Thoracic aorta (tissue), 2 donors: Measurements from ENCODE around the gene MAP3K3. TPM values are rescaled to one million over a fixed set of nuclear protein-coding genes. Genes with fewer than 3 reads are reported as not detected.

Experiments used
- ATAC-seq: fragments of 150-250 bp; one replicate; pipeline ENCODE4 v1.8.0; 2017; ENCODE audit warnings: low read depth; ENCODE audit not compliant: insufficient number of reproducible peaks, low FRiP score
- DNase-seq: peaks from one replicate; pipeline ENCODE4 v3.0.0-alpha.2; 2020; ENCODE audit warnings: low spot score
- H3K27ac ChIP-seq, 2 donors: fragments of 200-600 bp; sonication (generic); 1 replicate in 1 of 2; 2 replicates in 1 of 2; pipeline ENCODE4 v1.5.1; 2016; ENCODE audit warnings: mild to moderate bottlenecking in 2 of 2, moderate library complexity in 2 of 2
- H3K27me3 ChIP-seq: fragments of 200-600 bp; sonication (generic); replicated peaks from 2 replicates; pipeline ENCODE4 v1.6.0; 2016; ENCODE audit warnings: mild to moderate bottlenecking; ENCODE audit not compliant: insufficient read depth
- H3K36me3 ChIP-seq: fragments of 200-600 bp; sonication (generic); one replicate; pipeline ENCODE4 v1.5.1; 2016
- H3K4me1 ChIP-seq, 2 donors: fragments of 200-600 bp; sonication (generic); 1 replicate in 1 of 2; 2 replicates in 1 of 2; pipeline versions ENCODE4 v1.5.1 to v1.6.0; 2016; ENCODE audit warnings: low read depth in 2 of 2, mild to moderate bottlenecking in 1 of 2; ENCODE audit not compliant: control insufficient read depth in 1 of 2
- H3K4me3 ChIP-seq: fragments of 200-600 bp; sonication (generic); 2 replicates; pipeline ENCODE4 v1.5.1; 2016; ENCODE audit warnings: mild to moderate bottlenecking
- H3K9me3 ChIP-seq: fragments of 200-600 bp; sonication (generic); 2 replicates; pipeline ENCODE4 v1.5.1; 2016
- CTCF ChIP-seq: fragments of 200-600 bp; sonication (generic); IDR thresholded peaks from one replicate; pipeline ENCODE4 v1.5.1; 2019; ENCODE audit warnings: antibody characterized with exemption
- total RNA-seq, 2 donors: library from RNA; depleted of rRNA; stranded (reverse); fragments of >200 nt; gene quantifications; one replicate each; pipeline versions ENCODE4 v1.1.0 to v1.2.3, GENCODE V29; 2016

The MAP3K3 gene
- total RNA-seq, 2 donors from 2014 or later = 85.3 to 102 TPM

- Histone ChIP-seq H3K4me1 (peaks cover 11 to 18% of the 10 kb centered on the region in 2 donors), H3K27ac (no peak overlapping the region), H3K4me3 (no peak overlapping the region), H3K27me3 (no peaks in the 10 kb centered on the region), H3K9me3 (no peaks in the 10 kb centered on the region), H3K36me3 (peaks cover 32% of the 10 kb centered on the region)
- no peak for ATAC-seq
- no peak for DNase-seq
- no peak for TF ChIP-seq CTCF
These were observed 82.0 kb downstream of the MAP3K3 start for GRCh38 chr17:63704259-63704576.

DNA sequence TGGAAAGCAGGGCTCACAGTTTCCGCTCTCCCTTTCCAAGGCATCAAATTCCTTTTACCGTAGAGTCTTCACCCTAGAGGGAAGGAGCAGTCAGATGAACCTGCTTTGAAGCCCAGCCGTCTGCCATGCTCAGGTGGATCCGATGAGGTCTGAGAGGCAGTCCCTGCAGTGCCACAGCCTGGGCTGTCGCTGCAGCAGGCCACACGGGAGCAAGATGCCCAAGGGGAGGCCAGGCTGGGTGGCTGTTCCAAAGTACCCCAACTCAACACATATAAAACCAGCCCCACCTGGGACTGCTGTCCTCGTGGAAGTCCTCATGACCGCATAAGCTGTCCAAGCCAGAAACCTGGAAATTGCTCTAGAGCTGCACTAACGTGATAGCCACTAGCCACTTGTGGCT lies 82.6 kb downstream of the MAP3K3 start:
- Histone ChIP-seq H3K9me3 (no peaks in the 10 kb centered on the region), H3K27ac (no peak overlapping the region), H3K4me3 (no peak overlapping the region), H3K36me3 (peaks cover 32% of the 10 kb centered on the region), H3K27me3 (no peaks in the 10 kb centered on the region), H3K4me1 (peaks cover 11 to 15% of the 10 kb centered on the region in 2 donors)
- ATAC-seq (no peak), DNase-seq (no peak)
- TF ChIP-seq CTCF = no peak

- DNase-seq = no peak
- no peak overlapping the region for H3K27ac ChIP-seq
- ATAC-seq = no peak
- no peak for TF ChIP-seq CTCF
- H3K4me3 ChIP-seq = no peak overlapping the region
- H3K36me3 ChIP-seq = peaks cover 38% of the 10 kb centered on the region
- H3K9me3 ChIP-seq = no peaks in the 10 kb centered on the region
- H3K27me3 ChIP-seq = no peaks in the 10 kb centered on the region
- H3K4me1 ChIP-seq = peaks cover 10% of the 10 kb centered on the region in 2 donors
These were observed 83.4 kb downstream of the MAP3K3 start for GRCh38 chr17:63705657-63706056.

- DNase-seq = no peak
- no peak for ATAC-seq
- TF ChIP-seq CTCF = no peak
- H3K27me3 ChIP-seq = no peaks in the 10 kb centered on the region
- H3K36me3 ChIP-seq = peaks cover 47% of the 10 kb centered on the region
- no peak overlapping the region for H3K27ac ChIP-seq
- peaks cover 1 to 2% of the 10 kb centered on the region in 2 donors for H3K4me1 ChIP-seq
- H3K4me3 ChIP-seq = no peak overlapping the region
- no peaks in the 10 kb centered on the region for H3K9me3 ChIP-seq
These were observed 84.3 kb downstream of the MAP3K3 start for GRCh38 chr17:63706336-63707082.

DNA sequence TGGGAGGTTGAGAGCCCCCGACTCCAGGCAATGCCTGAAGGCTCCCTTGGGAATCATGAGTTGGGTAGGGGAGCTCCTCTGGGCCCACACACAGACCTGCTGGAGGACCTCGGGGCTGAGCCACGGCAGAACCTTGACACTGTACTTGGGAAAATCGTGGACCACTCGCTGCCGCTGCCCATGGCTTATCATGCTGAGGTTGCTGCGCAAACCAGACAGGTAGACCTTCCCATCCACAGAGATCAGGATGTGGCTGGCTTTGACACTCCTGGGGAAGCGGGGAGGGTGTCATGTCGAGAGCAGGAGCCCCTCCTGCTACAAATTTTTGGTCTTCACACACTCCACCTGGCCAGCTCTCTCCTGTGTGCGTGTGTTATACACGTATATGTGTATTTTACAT lies 84.9 kb downstream of the MAP3K3 start:
- ATAC-seq (no peak), DNase-seq (no peak)
- no peaks in the 10 kb centered on the region for H3K4me1 ChIP-seq
- no peaks in the 10 kb centered on the region for H3K9me3 ChIP-seq
- TF ChIP-seq CTCF = no peak
- no peak overlapping the region for H3K4me3 ChIP-seq
- no peaks in the 10 kb centered on the region for H3K27me3 ChIP-seq
- no peak overlapping the region for H3K27ac ChIP-seq
- H3K36me3 ChIP-seq = peaks cover 52% of the 10 kb centered on the region
